SK-N-SH (cell line): ENCODE results near the gene FBXW11.

Experiments
- CHD2 ChIP-seq: fragments of 150-350 bp; IDR thresholded peaks from 2 replicates; pipeline ENCODE4 v1.6.1; 2018; ENCODE audit warnings: low read length; ENCODE audit not compliant: partially characterized antibody
- EP300 ChIP-seq, 2 experiments: IDR thresholded peaks; 2 replicates each; pipeline versions ENCODE4 v1.4.0 to v1.6.1; 2012; ENCODE audit warnings: borderline replicate concordance in 1 of 2, low read depth in 1 of 2, low read length in 1 of 2
- EZH2phosphoT487 ChIP-seq: fragments of 200-600 bp; sonication (generic); IDR thresholded peaks from 2 replicates; pipeline ENCODE4 v1.6.1; 2017; ENCODE audit warnings: low read depth, mixed run types, mild to moderate bottlenecking, antibody characterized with exemption, moderate library complexity, borderline replicate concordance
- GABPA ChIP-seq: IDR thresholded peaks from 2 replicates; pipeline ENCODE4 v1.4.0; 2012; ENCODE audit warnings: low read depth, mild to moderate bottlenecking
- GATA2 ChIP-seq: sonication (generic); formaldehyde crosslinking; IDR thresholded peaks from 2 replicates; pipeline ENCODE4 v1.5.0; 2020; ENCODE audit warnings: mild to moderate bottlenecking, missing genetic modification reagents
- POLR2AphosphoS5 ChIP-seq: IDR thresholded peaks from 2 replicates; pipeline ENCODE4 v1.6.1; 2012; ENCODE audit warnings: low read depth, low read length
- RFX5 ChIP-seq: IDR thresholded peaks from 2 replicates; pipeline ENCODE4 v1.6.1; 2012; ENCODE audit warnings: mild to moderate bottlenecking, improper control_type of control experiment, low read length
- RXRA ChIP-seq: IDR thresholded peaks from 2 replicates; pipeline ENCODE4 v1.4.0; 2012; ENCODE audit warnings: low read depth, mild to moderate bottlenecking, borderline replicate concordance
- SIN3A ChIP-seq: IDR thresholded peaks from 2 replicates; pipeline ENCODE4 v1.6.1; 2012; ENCODE audit warnings: low read depth, mild to moderate bottlenecking, low read length, moderate library complexity, borderline replicate concordance
- TCF12 ChIP-seq: IDR thresholded peaks from 2 replicates; pipeline ENCODE4 v1.4.0; 2012
- YY1 ChIP-seq: IDR thresholded peaks from 2 replicates; pipeline ENCODE4 v1.4.0; 2012; ENCODE audit warnings: low read depth, mild to moderate bottlenecking
- TF ChIP-seq, protein P1 (sequence below): fragments of 200-600 bp; sonication (generic); IDR thresholded peaks from 2 replicates; pipeline ENCODE4 v1.6.1; 2017; ENCODE audit warnings: antibody characterized with exemption, mild to moderate bottlenecking, moderate library complexity
- TF ChIP-seq, protein P2 (sequence below): IDR thresholded peaks from 2 replicates; pipeline ENCODE4 v1.4.0; 2012; ENCODE audit warnings: low read depth
- TF ChIP-seq, protein P3 (sequence below): fragments of 150-350 bp; IDR thresholded peaks from 2 replicates; pipeline ENCODE4 v1.6.1; 2017; ENCODE audit warnings: antibody characterized with exemption, low read length, low read depth, borderline replicate concordance

DNA sequence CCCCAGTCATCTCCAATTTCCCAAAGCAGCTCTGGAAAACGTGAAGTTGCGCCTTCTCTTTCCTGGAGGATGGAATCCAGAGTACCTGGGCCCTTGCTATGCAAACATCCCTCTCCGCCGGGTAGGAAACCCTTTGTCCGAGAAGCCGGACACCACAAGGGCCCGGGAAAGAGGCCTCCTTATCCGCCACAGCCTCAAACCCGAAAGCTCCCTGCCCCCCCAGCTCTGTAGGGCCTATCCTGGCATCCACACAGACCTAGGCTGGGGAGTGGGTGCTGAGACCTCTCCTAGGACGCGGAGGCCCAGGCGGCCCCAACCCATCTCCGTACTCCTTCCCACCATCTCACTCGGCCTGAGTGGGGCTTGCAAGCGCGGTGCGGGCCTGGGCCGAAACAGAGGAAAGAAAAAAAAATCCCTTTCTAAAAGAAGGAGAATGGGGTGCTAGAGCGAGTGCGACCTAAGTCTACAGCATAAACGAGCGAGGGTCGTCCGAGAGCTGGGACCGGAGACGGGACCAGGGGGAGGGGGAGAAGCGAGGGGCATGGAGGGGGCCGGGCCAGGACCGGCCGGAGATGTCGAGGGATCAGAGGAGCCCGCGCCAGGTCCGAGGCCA is 624 bp downstream of the FBXW11 start:
- no peak for TF ChIP-seq POLR2AphosphoS5
- 0 out of 2 replicates have a peak, but pooled peaks have one; percentile 16 for TF ChIP-seq YY1
- no peak for TF ChIP-seq SIN3A
- no peak for TF ChIP-seq EP300 (IDR thresholded peaks at IDR 0.05; ENCODE audit: borderline replicate concordance in 1 of 2, low read depth in 1 of 2, low read length in 1 of 2)
- no peak for TF ChIP-seq RXRA
- TF ChIP-seq, protein P1, sequence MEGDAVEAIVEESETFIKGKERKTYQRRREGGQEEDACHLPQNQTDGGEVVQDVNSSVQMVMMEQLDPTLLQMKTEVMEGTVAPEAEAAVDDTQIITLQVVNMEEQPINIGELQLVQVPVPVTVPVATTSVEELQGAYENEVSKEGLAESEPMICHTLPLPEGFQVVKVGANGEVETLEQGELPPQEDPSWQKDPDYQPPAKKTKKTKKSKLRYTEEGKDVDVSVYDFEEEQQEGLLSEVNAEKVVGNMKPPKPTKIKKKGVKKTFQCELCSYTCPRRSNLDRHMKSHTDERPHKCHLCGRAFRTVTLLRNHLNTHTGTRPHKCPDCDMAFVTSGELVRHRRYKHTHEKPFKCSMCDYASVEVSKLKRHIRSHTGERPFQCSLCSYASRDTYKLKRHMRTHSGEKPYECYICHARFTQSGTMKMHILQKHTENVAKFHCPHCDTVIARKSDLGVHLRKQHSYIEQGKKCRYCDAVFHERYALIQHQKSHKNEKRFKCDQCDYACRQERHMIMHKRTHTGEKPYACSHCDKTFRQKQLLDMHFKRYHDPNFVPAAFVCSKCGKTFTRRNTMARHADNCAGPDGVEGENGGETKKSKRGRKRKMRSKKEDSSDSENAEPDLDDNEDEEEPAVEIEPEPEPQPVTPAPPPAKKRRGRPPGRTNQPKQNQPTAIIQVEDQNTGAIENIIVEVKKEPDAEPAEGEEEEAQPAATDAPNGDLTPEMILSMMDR = no peak
- TF ChIP-seq GABPA = no peak
- TF ChIP-seq RFX5 = no peak
- TF ChIP-seq, protein P2, sequence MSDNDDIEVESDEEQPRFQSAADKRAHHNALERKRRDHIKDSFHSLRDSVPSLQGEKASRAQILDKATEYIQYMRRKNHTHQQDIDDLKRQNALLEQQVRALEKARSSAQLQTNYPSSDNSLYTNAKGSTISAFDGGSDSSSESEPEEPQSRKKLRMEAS = no peak
- TF ChIP-seq, protein P3, sequence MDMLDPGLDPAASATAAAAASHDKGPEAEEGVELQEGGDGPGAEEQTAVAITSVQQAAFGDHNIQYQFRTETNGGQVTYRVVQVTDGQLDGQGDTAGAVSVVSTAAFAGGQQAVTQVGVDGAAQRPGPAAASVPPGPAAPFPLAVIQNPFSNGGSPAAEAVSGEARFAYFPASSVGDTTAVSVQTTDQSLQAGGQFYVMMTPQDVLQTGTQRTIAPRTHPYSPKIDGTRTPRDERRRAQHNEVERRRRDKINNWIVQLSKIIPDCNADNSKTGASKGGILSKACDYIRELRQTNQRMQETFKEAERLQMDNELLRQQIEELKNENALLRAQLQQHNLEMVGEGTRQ = no peak
- TF ChIP-seq CHD2 = no peak
- TF ChIP-seq EZH2phosphoT487 = no peak
- TF ChIP-seq GATA2 (CRISPR knock-in tag) = no peak
- no peak for TF ChIP-seq TCF12
